Neural cell (in vitro differentiated cells): ENCODE data around the gene CHTF8. TPM values are rescaled to one million over a fixed set of nuclear protein-coding genes. Genes with fewer than 3 reads are reported as not detected.

Source experiments
- H2AFZ ChIP-seq: fragments of 200-600, 300-800 bp; sonication (generic), shearing (Covaris generic); 2 replicates; pipeline ENCODE4 v1.6.0; 2014; ENCODE audit warnings: low read depth, mild to moderate bottlenecking, antibody characterized with exemption, low read length, moderate library complexity
- H3F3A ChIP-seq: fragments of 200-600 bp; shearing (Covaris generic); 2 replicates; pipeline ENCODE4 v1.6.1; 2016; ENCODE audit warnings: mild to moderate bottlenecking, moderate library complexity, mixed read lengths, antibody characterized with exemption, low read length; ENCODE audit not compliant: insufficient read depth, poor library complexity, severe bottlenecking
- H3K27ac ChIP-seq: fragments of 200-600, 300-800 bp; sonication (generic), shearing (Covaris generic); 2 replicates; pipeline ENCODE4 v1.5.1; 2014; ENCODE audit warnings: mild to moderate bottlenecking, low read length, moderate library complexity
- H3K27me3 ChIP-seq: fragments of 300-800, 200-600 bp; sonication (generic), shearing (Covaris generic); 2 replicates; pipeline ENCODE4 v1.6.0; 2014; ENCODE audit warnings: mild to moderate bottlenecking, low read depth, low read length, moderate library complexity; ENCODE audit not compliant: insufficient read depth
- H3K36me3 ChIP-seq: fragments of 300-800, 200-600 bp; sonication (generic), shearing (Covaris generic); 2 replicates; pipeline ENCODE4 v1.5.1; 2014; ENCODE audit warnings: mild to moderate bottlenecking, antibody characterized with exemption, low read length, moderate library complexity; ENCODE audit not compliant: insufficient read depth
- H3K4me2 ChIP-seq: fragments of 300-800, 200-600 bp; sonication (generic), shearing (Covaris generic); 2 replicates; pipeline ENCODE4 v1.6.0; 2014; ENCODE audit warnings: mild to moderate bottlenecking, low read length
- H3K4me3 ChIP-seq: fragments of 300-800, 200-600 bp; sonication (generic), shearing (Covaris generic); 2 replicates; pipeline ENCODE4 v1.5.1; 2014; ENCODE audit warnings: mild to moderate bottlenecking, low read length, moderate library complexity
- H3K79me2 ChIP-seq: fragments of 200-600 bp; shearing (Covaris generic); replicated peaks from 2 replicates; pipeline ENCODE4 v1.6.0; 2014; ENCODE audit warnings: mild to moderate bottlenecking, low read length, moderate library complexity; ENCODE audit not compliant: insufficient read depth
- H3K9ac ChIP-seq: fragments of 300-800, 200-600 bp; sonication (generic), shearing (Covaris generic); 2 replicates; pipeline ENCODE4 v1.6.1; 2016; ENCODE audit warnings: mild to moderate bottlenecking, low read length, mixed read lengths
- H3K9me2 ChIP-seq: fragments of 200-600 bp; shearing (Covaris generic); 2 replicates; pipeline ENCODE4 v1.6.1; 2016; ENCODE audit warnings: mild to moderate bottlenecking, low read length, mixed read lengths; ENCODE audit not compliant: insufficient read depth
- H3K9me3 ChIP-seq: fragments of 200-600, 300-800 bp; sonication (generic), shearing (Covaris generic); 2 replicates; pipeline ENCODE4 v1.6.1; 2016; ENCODE audit warnings: mild to moderate bottlenecking, mixed run types, low read length, moderate library complexity, mixed read lengths
- H4K20me1 ChIP-seq: fragments of 200-600 bp; shearing (Covaris generic); 2 replicates; pipeline ENCODE4 v1.6.1; 2016; ENCODE audit warnings: mild to moderate bottlenecking, mixed run types; ENCODE audit not compliant: insufficient read depth
- CTCF ChIP-seq: fragments of 450-650 bp; IDR thresholded peaks from 2 replicates; pipeline ENCODE4 v1.5.1; 2014; ENCODE audit warnings: antibody characterized with exemption, mild to moderate bottlenecking, moderate library complexity; ENCODE audit not compliant: poor library complexity, severe bottlenecking
- EP300 ChIP-seq: fragments of 450-650 bp; conservative IDR thresholded peaks from 2 replicates; pipeline ENCODE4 v1.6.1; 2014; ENCODE audit warnings: antibody characterized with exemption, mild to moderate bottlenecking, moderate library complexity; ENCODE audit not compliant: poor library complexity, severe bottlenecking
- EZH2 ChIP-seq: fragments of 200-600, 300-800 bp; shearing (Covaris generic), sonication (generic); IDR thresholded peaks from 2 replicates; pipeline ENCODE4 v1.6.1; 2014; ENCODE audit warnings: antibody characterized with exemption, low read length, borderline replicate concordance, mild to moderate bottlenecking; ENCODE audit not compliant: insufficient read depth, poor library complexity, severe bottlenecking
- MXI1 ChIP-seq: fragments of 450-650 bp; conservative IDR thresholded peaks from 2 replicates; pipeline ENCODE4 v1.6.1; 2014; ENCODE audit warnings: antibody characterized with exemption, mild to moderate bottlenecking; ENCODE audit not compliant: poor library complexity, severe bottlenecking
- POLR2AphosphoS5 ChIP-seq: IDR thresholded peaks from 2 replicates; pipeline ENCODE4 v1.6.1; 2012
- RAD21 ChIP-seq: fragments of 450-650 bp; conservative IDR thresholded peaks from 2 replicates; pipeline ENCODE4 v1.6.1; 2014; ENCODE audit warnings: antibody characterized with exemption, mild to moderate bottlenecking, moderate library complexity
- REST ChIP-seq: IDR thresholded peaks from 2 replicates; pipeline ENCODE4 v1.6.1; 2012; ENCODE audit warnings: borderline replicate concordance
- SMC3 ChIP-seq: fragments of 450-650 bp; conservative IDR thresholded peaks from 2 replicates; pipeline ENCODE4 v1.6.1; 2014; ENCODE audit warnings: antibody characterized with exemption, mild to moderate bottlenecking, moderate library complexity; ENCODE audit not compliant: poor library complexity
- TAF1 ChIP-seq: IDR thresholded peaks from 2 replicates; pipeline ENCODE4 v1.6.1; 2012; ENCODE audit warnings: low read depth
- polyA plus RNA-seq: library from polyadenylated mRNA; depleted of rRNA; stranded (reverse); fragments of >200 nt; gene quantifications from 2 replicates; pipeline ENCODE4 v1.2.3, GENCODE V29; 2014

The CHTF8 gene
- polyA plus RNA-seq, 1 donor from 2014 or later: 109 TPM

GRCh38 chr16:69095193-69095592, 37.2 kb downstream of the CHTF8 start:
- H2AFZ ChIP-seq: no peak overlapping the region
- H3K79me2 ChIP-seq: no peaks in the 10 kb centered on the region
- no peak overlapping the region for H3K27ac ChIP-seq
- no peak overlapping the region for H3K4me3 ChIP-seq
- H3K4me2 ChIP-seq: no peak overlapping the region
- H4K20me1 ChIP-seq: no peaks in the 10 kb centered on the region
- H3K9me3 ChIP-seq: no peaks in the 10 kb centered on the region
- H3F3A ChIP-seq: no peaks in the 10 kb centered on the region
- H3K9me2 ChIP-seq: no peaks in the 10 kb centered on the region
- H3K36me3 ChIP-seq: no peaks in the 10 kb centered on the region
- H3K9ac ChIP-seq: no peak overlapping the region
- TF ChIP-seq MXI1: no peak
- no peaks in the 10 kb centered on the region for H3K27me3 ChIP-seq

DNA sequence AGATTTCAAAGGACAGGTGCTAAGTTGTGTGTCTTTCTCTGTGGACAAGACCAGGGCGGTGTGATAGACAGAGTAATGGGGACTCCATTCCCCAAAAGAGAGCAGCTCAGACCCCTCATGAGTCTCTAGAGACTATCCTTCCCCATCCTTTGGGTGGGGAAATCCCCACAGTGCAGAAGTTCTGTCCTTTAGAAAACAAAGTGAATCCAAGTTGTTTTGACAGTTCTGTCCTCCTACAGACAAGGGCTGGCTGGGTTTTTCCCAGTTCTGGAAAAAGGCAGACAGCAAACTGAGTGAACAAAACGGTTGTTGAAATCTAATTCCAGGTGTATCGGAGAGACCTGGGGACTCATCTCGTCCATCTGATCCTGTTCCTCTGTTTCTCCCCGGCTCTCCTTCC, 37.9 kb downstream of the CHTF8 start:
- H3K9me3 ChIP-seq: no peaks in the 10 kb centered on the region
- H3K9me2 ChIP-seq: no peaks in the 10 kb centered on the region
- no peak overlapping the region for H3K9ac ChIP-seq
- no peak overlapping the region for H3K27ac ChIP-seq
- no peaks in the 10 kb centered on the region for H3F3A ChIP-seq
- H4K20me1 ChIP-seq: no peaks in the 10 kb centered on the region
- no peaks in the 10 kb centered on the region for H3K27me3 ChIP-seq
- H3K36me3 ChIP-seq: no peaks in the 10 kb centered on the region
- H3K4me3 ChIP-seq: no peak overlapping the region
- no peak overlapping the region for H3K4me2 ChIP-seq
- no peak overlapping the region for H2AFZ ChIP-seq
- H3K79me2 ChIP-seq: no peaks in the 10 kb centered on the region
- TF ChIP-seq REST (no peak), EP300 (no peak), SMC3 (no peak), CTCF (no peak), EZH2 (no peak)

DNA sequence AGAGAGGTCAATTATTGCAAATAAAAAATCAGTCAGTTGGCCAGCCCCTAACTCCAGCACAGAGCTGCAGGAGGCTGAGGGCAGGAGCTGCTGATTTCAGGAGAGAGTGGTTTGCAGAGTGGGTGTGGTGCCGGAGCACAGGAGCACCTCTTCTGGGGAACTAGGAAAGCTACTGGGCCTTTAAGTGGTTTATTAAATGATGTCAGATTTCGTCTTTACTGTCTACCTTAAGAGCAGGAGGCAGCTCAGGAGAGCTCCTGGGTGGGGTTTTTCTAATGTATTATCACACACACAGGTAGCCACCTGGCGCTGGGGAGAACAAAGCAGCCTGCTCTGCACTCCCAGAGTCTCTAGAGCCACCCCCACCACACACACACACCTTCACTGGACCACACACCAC, 38.4 kb downstream of the CHTF8 start:
- Histone ChIP-seq H3K27me3 (no peaks in the 10 kb centered on the region), H2AFZ (no peak overlapping the region), H3K4me2 (no peak overlapping the region), H3K9me3 (no peaks in the 10 kb centered on the region), H4K20me1 (no peaks in the 10 kb centered on the region), H3F3A (no peaks in the 10 kb centered on the region), H3K79me2 (no peaks in the 10 kb centered on the region), H3K27ac (no peak overlapping the region), H3K4me3 (no peak overlapping the region), H3K9ac (no peak overlapping the region), H3K9me2 (no peaks in the 10 kb centered on the region), H3K36me3 (no peaks in the 10 kb centered on the region)
- TF ChIP-seq RAD21 (no peak), EZH2 (no peak), POLR2AphosphoS5 (no peak), SMC3 (no peak), CTCF (no peak), TAF1 (no peak), EP300 (no peak), REST (no peak), MXI1 (no peak)
